Mucosa of descending colon (tissue), 3 donors: ENCODE results near the gene CDCA8. TPM values are rescaled to one million over a fixed set of nuclear protein-coding genes. Genes with fewer than 3 reads are reported as not detected.

Experiments used
- ATAC-seq: fragments of 200-7000 bp; cut with Tn5 transposase; one replicate; pipeline ENCODE4 v1.9.1; 2020; ENCODE audit warnings: mild to moderate bottlenecking, moderate library complexity
- DNase-seq, 3 donors: peaks; one replicate each; pipeline ENCODE4 v3.0.0-alpha.2; 2020
- H3K36me3 ChIP-seq: fragments of 200-600 bp; one replicate; pipeline ENCODE4 v1.8.0; 2021; ENCODE audit warnings: low read depth, mild to moderate bottlenecking
- H3K4me1 ChIP-seq: fragments of 200-600 bp; one replicate; pipeline ENCODE4 v1.8.0; 2021; ENCODE audit warnings: low read depth, mild to moderate bottlenecking
- H3K4me3 ChIP-seq: fragments of 200-600 bp; one replicate; pipeline ENCODE4 v1.8.0; 2021; ENCODE audit warnings: mild to moderate bottlenecking
- H3K9me3 ChIP-seq: fragments of 200-600 bp; one replicate; pipeline ENCODE4 v1.8.0; 2021; ENCODE audit warnings: mild to moderate bottlenecking
- intact Hi-C, 2 donors: fragments of 100-400 bp; cut with DNase I in 1 of 2; cut with micrococcal nuclease in 1 of 2; formaldehyde crosslinking; loops; one replicate each; pipeline versions ENCODE4 v1.11.0 to v1.11.1; 2022; cut with DNase I, micrococcal nuclease
- total RNA-seq, 3 donors: library from RNA; stranded (reverse); fragmentation: NEBNext Ultra II Directional in 2 of 3; extraction: Animal tissue kit (Norgen Biotek cat#: 25700) in 2 of 3; gene quantifications; one replicate each; pipeline versions ENCODE4 v1.2.1 to v1.2.4, GENCODE V29; 2021 to 2023
- TF ChIP-seq, protein P1 (sequence below): fragments of 200-600 bp; IDR thresholded peaks from one replicate; pipeline ENCODE4 v1.8.0; 2022; ENCODE audit warnings: antibody characterized with exemption, mild to moderate bottlenecking
- donor health status: DM: no; HTN: no; CAD: no; lungs with moderate emphysema.
- donor health status: DM: no; HTN: no; CAD: no.
- donor health status: DM: no; HTN: yes; CAD: no.

The CDCA8 gene
- total RNA-seq, 3 donors from 2014 or later = 3.8 to 16.8 (median 10.1) TPM

DNA sequence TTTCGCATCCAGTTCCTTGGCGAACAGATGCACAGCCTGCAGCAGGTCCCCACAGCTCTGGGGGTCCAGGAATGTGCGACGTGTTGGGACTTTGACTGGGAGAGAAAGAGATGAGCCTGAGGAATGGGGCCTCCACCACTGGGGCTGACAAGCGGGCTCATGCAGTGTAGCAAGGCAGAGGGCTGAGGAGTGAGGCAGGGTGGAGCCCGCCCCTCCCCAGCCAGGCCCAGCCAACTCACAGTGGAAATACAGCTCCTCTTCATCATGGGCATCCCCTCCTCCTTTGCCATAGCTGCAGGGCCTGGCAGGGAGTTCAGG, 30.7 kb downstream of the CDCA8 start:
- TF ChIP-seq, protein P1, sequence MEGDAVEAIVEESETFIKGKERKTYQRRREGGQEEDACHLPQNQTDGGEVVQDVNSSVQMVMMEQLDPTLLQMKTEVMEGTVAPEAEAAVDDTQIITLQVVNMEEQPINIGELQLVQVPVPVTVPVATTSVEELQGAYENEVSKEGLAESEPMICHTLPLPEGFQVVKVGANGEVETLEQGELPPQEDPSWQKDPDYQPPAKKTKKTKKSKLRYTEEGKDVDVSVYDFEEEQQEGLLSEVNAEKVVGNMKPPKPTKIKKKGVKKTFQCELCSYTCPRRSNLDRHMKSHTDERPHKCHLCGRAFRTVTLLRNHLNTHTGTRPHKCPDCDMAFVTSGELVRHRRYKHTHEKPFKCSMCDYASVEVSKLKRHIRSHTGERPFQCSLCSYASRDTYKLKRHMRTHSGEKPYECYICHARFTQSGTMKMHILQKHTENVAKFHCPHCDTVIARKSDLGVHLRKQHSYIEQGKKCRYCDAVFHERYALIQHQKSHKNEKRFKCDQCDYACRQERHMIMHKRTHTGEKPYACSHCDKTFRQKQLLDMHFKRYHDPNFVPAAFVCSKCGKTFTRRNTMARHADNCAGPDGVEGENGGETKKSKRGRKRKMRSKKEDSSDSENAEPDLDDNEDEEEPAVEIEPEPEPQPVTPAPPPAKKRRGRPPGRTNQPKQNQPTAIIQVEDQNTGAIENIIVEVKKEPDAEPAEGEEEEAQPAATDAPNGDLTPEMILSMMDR = no peak
- Histone ChIP-seq H3K4me1 (no peaks in the 10 kb centered on the region), H3K36me3 (no peaks in the 10 kb centered on the region), H3K9me3 (no peaks in the 10 kb centered on the region), H3K4me3 (no peak overlapping the region)
- intact Hi-C loops = no loop called here
- ATAC-seq (no peak), DNase-seq (no peak)

DNA sequence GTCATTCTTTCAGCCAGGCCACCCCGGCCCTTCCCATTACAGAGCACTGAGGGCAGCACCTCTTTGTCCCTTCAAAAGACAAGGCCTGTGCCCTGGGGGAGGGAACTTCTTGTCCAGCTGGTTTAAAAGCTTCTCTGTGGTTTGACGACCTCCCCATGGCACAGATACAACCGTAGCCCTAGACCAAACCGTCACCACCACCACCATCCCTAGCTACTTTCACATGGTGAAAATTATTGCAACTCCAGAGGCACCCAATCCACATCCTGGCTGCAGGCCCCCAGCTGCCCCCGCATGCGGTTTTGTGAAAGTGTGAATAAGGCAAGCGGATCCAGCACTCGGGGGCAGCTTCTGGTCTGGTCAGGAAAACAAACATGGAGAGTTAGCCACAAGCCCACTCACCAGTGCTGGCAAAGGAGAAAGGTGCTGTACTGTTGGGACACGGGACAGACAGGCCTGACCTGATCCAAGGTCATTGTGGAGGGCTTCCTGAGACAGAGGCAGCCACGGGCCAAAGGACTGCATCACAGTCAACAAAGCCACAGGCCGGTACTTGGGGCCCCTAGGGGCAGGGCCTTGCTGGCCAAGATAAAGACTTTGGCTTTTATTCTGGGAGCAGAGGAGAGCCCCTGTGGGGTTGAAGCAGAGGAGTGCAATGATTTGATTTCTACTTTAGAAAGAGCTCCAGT, 31.2 kb downstream of the CDCA8 start:
- no peak for DNase-seq
- no peak for ATAC-seq
- TF ChIP-seq, protein P1 = no peak

DNA sequence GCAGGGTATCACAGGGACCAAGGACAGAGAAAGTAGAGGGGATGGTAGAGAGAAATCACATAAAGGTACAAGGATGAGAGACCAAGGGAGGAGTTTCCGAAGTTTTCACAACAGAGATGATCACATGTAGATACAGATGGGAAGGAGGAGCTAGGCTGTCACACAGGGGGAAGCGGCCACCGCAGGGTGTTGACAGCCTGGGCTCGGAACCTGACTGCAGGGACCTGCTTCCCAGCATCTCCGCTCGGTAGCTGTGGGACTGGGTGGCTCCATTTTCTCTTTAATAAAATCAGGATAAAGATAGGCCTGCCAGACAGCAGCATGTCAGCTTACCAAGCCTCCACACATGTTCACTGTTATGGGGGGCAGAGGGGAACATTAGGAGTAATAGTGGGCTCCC, 32.3 kb downstream of the CDCA8 start:
- no peak for DNase-seq

More for the DNA sequence above, 31.2 kb downstream of the CDCA8 start:
- H3K4me3 ChIP-seq = no peak overlapping the region
- H3K9me3 ChIP-seq = no peaks in the 10 kb centered on the region
- H3K36me3 ChIP-seq = no peaks in the 10 kb centered on the region
- H3K4me1 ChIP-seq = no peaks in the 10 kb centered on the region
- intact Hi-C loops = no loop called here

DNA sequence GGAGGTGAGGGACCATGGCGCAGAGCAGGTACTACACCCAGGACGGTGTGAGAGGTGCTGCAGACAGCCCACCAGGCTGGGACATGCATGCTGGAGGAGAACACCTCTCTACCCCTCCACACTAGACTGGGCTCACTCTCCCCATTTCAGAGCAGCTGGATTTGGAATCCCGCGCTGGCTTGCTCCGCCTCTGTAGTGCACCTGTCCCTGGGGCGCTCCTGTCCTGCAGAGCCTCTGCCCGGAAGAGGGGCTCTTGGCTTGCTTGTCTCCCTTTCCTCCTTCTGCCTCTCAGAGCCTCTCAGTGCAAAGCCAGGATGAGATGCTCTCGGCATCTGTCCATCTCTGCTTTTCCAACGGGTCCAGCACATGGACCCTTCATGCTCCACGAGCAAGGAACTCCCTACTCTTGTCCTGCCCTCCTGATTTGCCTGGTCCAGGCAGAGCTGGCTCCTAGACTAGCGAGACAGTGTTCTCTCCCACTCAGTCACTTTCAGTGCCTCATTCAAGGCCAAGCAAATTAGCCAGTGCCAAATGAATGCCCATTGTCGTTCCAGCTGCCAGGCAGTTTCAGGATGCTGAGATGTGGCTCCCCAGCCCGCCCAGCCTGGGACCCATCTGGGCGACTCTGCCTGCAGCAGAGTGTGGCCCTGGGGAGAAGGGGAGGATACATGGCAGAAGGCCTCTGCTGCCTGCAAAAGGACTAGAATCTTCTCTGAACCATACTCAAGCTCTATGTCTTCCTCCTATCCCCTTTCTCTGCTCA, 33.7 kb downstream of the CDCA8 start:
- H3K4me3 ChIP-seq = no peak overlapping the region
- intact Hi-C loops = no loop called here
- ATAC-seq (no peak), DNase-seq (no peak)
- H3K4me1 ChIP-seq = no peaks in the 10 kb centered on the region
- no peaks in the 10 kb centered on the region for H3K36me3 ChIP-seq
- TF ChIP-seq, protein P1 = no peak
- no peaks in the 10 kb centered on the region for H3K9me3 ChIP-seq

More for the DNA sequence above, 32.3 kb downstream of the CDCA8 start:
- H3K9me3 ChIP-seq = no peaks in the 10 kb centered on the region
- no peaks in the 10 kb centered on the region for H3K36me3 ChIP-seq
- TF ChIP-seq, protein P1 = no peak
- H3K4me1 ChIP-seq = no peaks in the 10 kb centered on the region
- no peak overlapping the region for H3K4me3 ChIP-seq
- no peak for ATAC-seq
- intact Hi-C loops = no loop called here

DNA sequence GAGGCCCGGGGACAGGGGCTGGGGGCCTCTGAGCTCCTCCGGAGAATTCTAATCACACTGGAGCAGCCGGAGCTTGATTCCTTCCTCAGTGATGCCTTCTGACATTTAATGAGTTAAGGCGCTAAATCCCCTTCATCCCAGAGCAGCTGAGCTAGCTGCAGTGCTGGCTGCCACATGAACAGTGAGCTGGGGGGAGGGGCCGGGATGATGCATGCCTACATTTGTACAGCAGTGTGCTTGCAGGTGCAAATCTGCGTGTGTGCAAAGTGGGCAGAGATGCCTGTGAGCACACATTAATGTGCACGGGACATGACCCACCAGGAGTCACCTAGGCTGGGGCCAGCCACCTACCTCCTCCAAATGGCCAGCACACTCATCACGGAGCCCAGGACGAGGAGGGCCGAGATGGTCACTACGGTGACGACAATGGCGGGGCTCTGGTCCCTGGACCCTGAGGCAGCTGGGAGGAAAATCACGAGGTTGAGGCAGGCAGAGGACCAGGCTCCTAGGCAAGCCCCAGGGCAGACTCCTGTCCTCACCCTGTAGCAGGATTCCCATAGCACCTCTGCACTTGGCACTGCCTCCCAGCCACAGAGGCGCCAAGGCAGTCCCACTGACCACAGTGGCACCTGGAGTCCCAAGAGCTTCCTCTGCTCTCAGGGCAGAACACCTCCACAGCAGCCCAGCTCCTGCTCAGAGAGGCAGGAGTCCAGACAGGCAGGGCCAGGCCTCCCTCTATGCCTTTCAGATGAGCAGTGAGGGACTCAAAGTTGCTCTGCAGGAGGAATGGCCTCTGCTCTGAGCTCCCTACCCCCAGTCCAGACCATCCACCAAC, 34.7 kb downstream of the CDCA8 start:
- intact Hi-C loops = no loop called here
- TF ChIP-seq, protein P1 = no peak

More for the DNA sequence above, 34.7 kb downstream of the CDCA8 start:
- Histone ChIP-seq H3K4me3 (no peak overlapping the region), H3K36me3 (no peaks in the 10 kb centered on the region), H3K4me1 (no peaks in the 10 kb centered on the region), H3K9me3 (no peaks in the 10 kb centered on the region)
- no peak for ATAC-seq
- DNase-seq = no peak
